Measurements from ENCODE around the gene SCP2. TPM values are rescaled to one million over a fixed set of nuclear protein-coding genes. Genes with fewer than 3 reads are reported as not detected.

SCP2 gene
- polyA plus RNA-seq, 2 of the 4 experiments (the other 2 are of a cell fraction) = 79.0 to 124 TPM

GRCh38 chr1:53071915-53072314 is 144.8 kb downstream of the SCP2 start (continued):
- TF ChIP-seq HMGXB4 (CRISPR knock-in tag; IDR thresholded peaks at IDR 0.05; ENCODE audit: borderline replicate concordance) (no peak), ATOH8 (CRISPR knock-in tag; IDR thresholded peaks at IDR 0.05; ENCODE audit: low read depth) (no peak), PHF8 (IDR thresholded peaks at IDR 0.05; ENCODE audit: borderline replicate concordance, low read depth) (no peak), HOXA7 (CRISPR knock-in tag; IDR thresholded peaks at IDR 0.05) (no peak), SMC3 (IDR thresholded peaks at IDR 0.05) (no peak), HES2 (IDR thresholded peaks at IDR 0.05) (no peak), RFX5 (IDR thresholded peaks at IDR 0.05) (no peak)

- FAIRE-seq (no peak), DNase-seq (ENCODE audit: low read depth in 1 of 2, low spot score in 1 of 2) (no peak), ATAC-seq (no peak)
- ChIA-PET POLR2A (no interaction called here), CTCF (interaction anchor here (1.1 kb wide), 1 partner anchor 101 kb away, joined by 3 read pairs; no protein-coding TSS in a partner anchor)
- no peaks in the 10 kb centered on the region for H3K4me1 ChIP-seq
- H3K4me2 ChIP-seq = no peak overlapping the region
- TF ChIP-seq ELK1 (IDR thresholded peaks at IDR 0.05; ENCODE audit: low read depth, low read length) = no peak
- TF ChIP-seq EHF (CRISPR knock-in tag; IDR thresholded peaks at IDR 0.05) = no peak
- no peak for TF ChIP-seq HDAC2 (IDR thresholded peaks at IDR 0.05)
- no peak for TF ChIP-seq TFCP2L1 (CRISPR knock-in tag; IDR thresholded peaks at IDR 0.05)
- no peak for TF ChIP-seq RAD21 (conservative IDR thresholded peaks at IDR 0.05 in 1 of 2, IDR thresholded peaks at IDR 0.05 in 1 of 2)
- no peak for TF ChIP-seq CEBPB (IDR thresholded peaks at IDR 0.05)
- no peak for TF ChIP-seq JUNB (IDR thresholded peaks at IDR 0.05)
- no peak for TF ChIP-seq FOSL2 (IDR thresholded peaks at IDR 0.05)
- TF ChIP-seq FOSL2 (CRISPR knock-in tag; IDR thresholded peaks at IDR 0.05) = no peak
- TF ChIP-seq NPAS2 (CRISPR knock-in tag; IDR thresholded peaks at IDR 0.05; ENCODE audit: borderline replicate concordance) = no peak
- TF ChIP-seq CBX2 (IDR thresholded peaks at IDR 0.05; ENCODE audit: borderline replicate concordance, low read depth) = no peak
- no peak for TF ChIP-seq USF2 (IDR thresholded peaks at IDR 0.05)
- TF ChIP-seq ATOH8 (CRISPR knock-in tag; IDR thresholded peaks at IDR 0.05; ENCODE audit: low read depth) = no peak
- no peak overlapping the region for H3K4me3 ChIP-seq
- no peaks in the 10 kb centered on the region for H3K9me3 ChIP-seq
- 91% methylated on average over 7 of the region's 7 CpGs for WGBS (ENCODE audit: missing lambda C conversion rate)
- no peak overlapping the region for H3K27ac ChIP-seq
Observed at GRCh38 chr1:53073287-53073686, 146.2 kb downstream of the SCP2 start.

GRCh38 chr1:53073868-53074311 is 146.8 kb downstream of the SCP2 start:
- Histone ChIP-seq H3K9me3 (no peaks in the 10 kb centered on the region), H3K4me1 (no peaks in the 10 kb centered on the region), H3K27ac (no peak overlapping the region), H3K4me2 (no peak overlapping the region), H3K4me3 (no peak overlapping the region)
- ATAC-seq = no peak
- POLR2A ChIA-PET = no interaction called here
- CTCF ChIA-PET = interaction anchor here (1.1 kb wide), 1 partner anchor 101 kb away, joined by 3 read pairs; no protein-coding TSS in a partner anchor
- no peak for DNase-seq (ENCODE audit: low read depth in 1 of 2, low spot score in 1 of 2)
- no peak for TF ChIP-seq RAD21 (conservative IDR thresholded peaks at IDR 0.05 in 1 of 2, IDR thresholded peaks at IDR 0.05 in 1 of 2)
- no peak for TF ChIP-seq TP53 (CRISPR knock-in tag; IDR thresholded peaks at IDR 0.05)
- TF ChIP-seq POLR2A (IDR thresholded peaks at IDR 0.05; ENCODE audit: low read length) = no peak
- no peak for TF ChIP-seq ZSCAN20 (CRISPR knock-in tag; IDR thresholded peaks at IDR 0.05)
- WGBS (ENCODE audit: missing lambda C conversion rate) = 77% methylated on average over 8 of the region's 10 CpGs
- FAIRE-seq = no peak
